ENCODE results near the gene ST6GAL1. TPM values are rescaled to one million over a fixed set of nuclear protein-coding genes. Genes with fewer than 3 reads are reported as not detected.

The ST6GAL1 gene
- total and polyA plus RNA-seq, 2 of the 13 experiments (the other 11 are each of a cell fraction or from before 2014, with no cell fraction given) = 79.9 to 164 TPM

GRCh38 chr3:186930641-186931531 lies 560 bp downstream of the ST6GAL1 start (continued):
- TF ChIP-seq CTCF (CRISPR knock-in tag; IDR thresholded peaks at IDR 0.05) = peak; percentile 53
- TF ChIP-seq ISL2 (CRISPR knock-in tag; IDR thresholded peaks at IDR 0.05) = no peak
- TF ChIP-seq ZNF160 (CRISPR knock-in tag; IDR thresholded peaks at IDR 0.05) = no peak
- TF ChIP-seq ZNF20 (CRISPR knock-in tag; IDR thresholded peaks at IDR 0.05) = no peak
- TF ChIP-seq SAP130 (CRISPR knock-in tag; IDR thresholded peaks at IDR 0.05; ENCODE audit: low read depth) = peak; percentile 72
- TF ChIP-seq SP4 (CRISPR knock-in tag; IDR thresholded peaks at IDR 0.05) = no peak
- TF ChIP-seq RNF2 (conservative IDR thresholded peaks at IDR 0.05; ENCODE audit: low read depth) = no peak
- 0 out of 2 replicates have a peak, but pooled peaks have one; percentile 73 for TF ChIP-seq GTF3A (CRISPR knock-in tag; conservative IDR thresholded peaks at IDR 0.05)
- no peak for TF ChIP-seq ATF7 (IDR thresholded peaks at IDR 0.05)
- TF ChIP-seq ATF7 (CRISPR knock-in tag; IDR thresholded peaks at IDR 0.05) = no peak
- no peak for TF ChIP-seq POLR2G (IDR thresholded peaks at IDR 0.05; ENCODE audit: low read depth, low read length)
- no peak for TF ChIP-seq THAP7 (CRISPR knock-in tag; IDR thresholded peaks at IDR 0.05)
- peak; percentile 39; the same call in 1 of the 2 replicates for TF ChIP-seq FOXK1 (CRISPR knock-in tag; IDR thresholded peaks at IDR 0.05; ENCODE audit: borderline replicate concordance, low read depth)
- TF ChIP-seq ZBTB34 (CRISPR knock-in tag; IDR thresholded peaks at IDR 0.05) = peak; percentile 37; the same call in 1 of the 2 replicates
- TF ChIP-seq CBX5 (CRISPR knock-in tag; IDR thresholded peaks at IDR 0.05; ENCODE audit: borderline replicate concordance) = 0 out of 2 replicates have a peak, but pooled peaks have one; percentile 16
- TF ChIP-seq ZNF83 (CRISPR knock-in tag; IDR thresholded peaks at IDR 0.05; ENCODE audit: borderline replicate concordance) = 0 out of 2 replicates have a peak, but pooled peaks have one; percentile 51
- no peak for TF ChIP-seq NRL (CRISPR knock-in tag; IDR thresholded peaks at IDR 0.05; ENCODE audit: borderline replicate concordance)
- no peak for TF ChIP-seq ZNF616 (CRISPR knock-in tag; IDR thresholded peaks at IDR 0.05; ENCODE audit: low read depth)
- no peak for TF ChIP-seq SRY (CRISPR knock-in tag; IDR thresholded peaks at IDR 0.05)
- no peak for TF ChIP-seq CREM (IDR thresholded peaks at IDR 0.05)
- TF ChIP-seq CREM (CRISPR knock-in tag; IDR thresholded peaks at IDR 0.05) = no peak
- TF ChIP-seq ZNF496 (CRISPR knock-in tag; IDR thresholded peaks at IDR 0.05; ENCODE audit: insufficient replicate concordance) = no peak
- TF ChIP-seq KLF6 (CRISPR knock-in tag; IDR thresholded peaks at IDR 0.05) = no peak
- peak; percentile 53; the same call in 1 of the 2 replicates for TF ChIP-seq ZNF230 (CRISPR knock-in tag; IDR thresholded peaks at IDR 0.05)

All from HepG2 (cell line).